ENCODE measurements around the gene GPR173.

- TF ChIP-seq, protein P1, sequence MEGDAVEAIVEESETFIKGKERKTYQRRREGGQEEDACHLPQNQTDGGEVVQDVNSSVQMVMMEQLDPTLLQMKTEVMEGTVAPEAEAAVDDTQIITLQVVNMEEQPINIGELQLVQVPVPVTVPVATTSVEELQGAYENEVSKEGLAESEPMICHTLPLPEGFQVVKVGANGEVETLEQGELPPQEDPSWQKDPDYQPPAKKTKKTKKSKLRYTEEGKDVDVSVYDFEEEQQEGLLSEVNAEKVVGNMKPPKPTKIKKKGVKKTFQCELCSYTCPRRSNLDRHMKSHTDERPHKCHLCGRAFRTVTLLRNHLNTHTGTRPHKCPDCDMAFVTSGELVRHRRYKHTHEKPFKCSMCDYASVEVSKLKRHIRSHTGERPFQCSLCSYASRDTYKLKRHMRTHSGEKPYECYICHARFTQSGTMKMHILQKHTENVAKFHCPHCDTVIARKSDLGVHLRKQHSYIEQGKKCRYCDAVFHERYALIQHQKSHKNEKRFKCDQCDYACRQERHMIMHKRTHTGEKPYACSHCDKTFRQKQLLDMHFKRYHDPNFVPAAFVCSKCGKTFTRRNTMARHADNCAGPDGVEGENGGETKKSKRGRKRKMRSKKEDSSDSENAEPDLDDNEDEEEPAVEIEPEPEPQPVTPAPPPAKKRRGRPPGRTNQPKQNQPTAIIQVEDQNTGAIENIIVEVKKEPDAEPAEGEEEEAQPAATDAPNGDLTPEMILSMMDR (conservative IDR thresholded peaks at IDR 0.05; ENCODE audit: low read length) = no peak
- TF ChIP-seq EZH2phosphoT487 (IDR thresholded peaks at IDR 0.05; ENCODE audit: borderline replicate concordance, low read depth, low read length) = no peak
Measured at GRCh38 chrX:53004811-53005210, 43.8 kb upstream of the GPR173 start.

All from OCI-LY7 (cell line).